GM15510 (cell line): ENCODE measurements around the gene SLC26A1.

ENCODE experiments used
- POLR2A ChIP-seq: IDR thresholded peaks from 3 replicates; pipeline ENCODE4 v1.6.1; 2011; ENCODE audit warnings: borderline replicate concordance; ENCODE audit not compliant: insufficient read length; ENCODE audit errors: extremely low read depth

Gene SLC26A1

GRCh38 chr4:970854-971520 lies 22.2 kb downstream of the SLC26A1 start:
- no peak for TF ChIP-seq POLR2A

GRCh38 chr4:970046-970745 lies 23.0 kb downstream of the SLC26A1 start:
- no peak for TF ChIP-seq POLR2A

- TF ChIP-seq POLR2A, result no peak
Measured at GRCh38 chr4:968621-969394, 24.4 kb downstream of the SLC26A1 start.

- TF ChIP-seq POLR2A, result no peak
Measured at GRCh38 chr4:968221-968620, 25.0 kb downstream of the SLC26A1 start.

GRCh38 chr4:967113-968104 lies 25.8 kb downstream of the SLC26A1 start:
- TF ChIP-seq POLR2A, result no peak

- no peak for TF ChIP-seq POLR2A
Measured at GRCh38 chr4:966266-967112, 26.7 kb downstream of the SLC26A1 start.

GRCh38 chr4:965766-966134 lies 27.5 kb downstream of the SLC26A1 start:
- no peak for TF ChIP-seq POLR2A

- TF ChIP-seq POLR2A, result no peak
Measured at GRCh38 chr4:965048-965765, 28.0 kb downstream of the SLC26A1 start.

- no peak for TF ChIP-seq POLR2A
Measured at GRCh38 chr4:964346-965025, 28.7 kb downstream of the SLC26A1 start.

GRCh38 chr4:963276-964225 lies 29.7 kb downstream of the SLC26A1 start:
- TF ChIP-seq POLR2A, result no peak

GRCh38 chr4:962231-963208 lies 30.7 kb downstream of the SLC26A1 start:
- no peak for TF ChIP-seq POLR2A
